Caco-2 (cell line): ENCODE data around the gene PATJ. TPM values are rescaled to one million over a fixed set of nuclear protein-coding genes. Genes with fewer than 3 reads are reported as not detected.

Experiments
- BruUV-seq: library from RNA; stranded (reverse); fragments of 400-500 nt; replicated peaks from 2 replicates; lab custom pipeline; 2021; lab: Mats Ljungman, UMichigan
- CTCF ChIA-PET: fragments of 300-600 bp; sonication (Branson Sonifier 250); formaldehyde crosslinking; loops from one replicate; lab custom pipeline; 2022; ENCODE audit warnings: antibody characterized with exemption; lab: Charles Lee
- POLR2A ChIA-PET: fragments of 300-600 bp; sonication (Branson Sonifier 250); formaldehyde crosslinking; loops from one replicate; lab custom pipeline; 2022; ENCODE audit warnings: antibody characterized with exemption; lab: Charles Lee
- DNase-seq, 2 experiments: peaks; one replicate each; pipeline versions ENCODE4 v3.0.0 to v3.0.0-alpha.2; 2020 to 2022
- H3K27me3 ChIP-seq: replicated peaks from 2 replicates; pipeline ENCODE4 v1.6.0; 2011; ENCODE audit warnings: low read length; ENCODE audit not compliant: control insufficient read depth, insufficient read depth
- H3K36me3 ChIP-seq: 2 replicates; pipeline ENCODE4 v1.5.1; 2011; ENCODE audit warnings: low read length; ENCODE audit not compliant: control insufficient read depth, insufficient read depth
- H3K4me1 ChIP-seq: fragments of 250-450 bp; sonication (Bioruptor Pico); 2 replicates; pipeline ENCODE4 v1.5.1; 2020; ENCODE audit warnings: mild to moderate bottlenecking
- H3K4me3 ChIP-seq: 2 replicates; pipeline ENCODE4 v1.5.1; 2011; ENCODE audit warnings: low read depth, mild to moderate bottlenecking, control low read depth, low read length
- H3K9me3 ChIP-seq: fragments of 250-450 bp; sonication (Bioruptor Pico); 2 replicates; pipeline ENCODE4 v1.5.1; 2020; ENCODE audit warnings: mild to moderate bottlenecking, moderate library complexity
- H3K27ac Mint-ChIP-seq: one replicate; pipeline ENCODE4 v1.8.0; 2022; ENCODE audit warnings: mixed read lengths; ENCODE audit not compliant: unreplicated experiment
- H3K27me3 Mint-ChIP-seq: one replicate; pipeline ENCODE4 v1.8.0; 2022; ENCODE audit warnings: mixed read lengths; ENCODE audit not compliant: insufficient read depth, unreplicated experiment
- H3K36me3 Mint-ChIP-seq: one replicate; pipeline ENCODE4 v1.8.0; 2022; ENCODE audit warnings: mild to moderate bottlenecking, mixed read lengths; ENCODE audit not compliant: insufficient read depth, unreplicated experiment
- H3K4me1 Mint-ChIP-seq: one replicate; pipeline ENCODE4 v1.8.0; 2022; ENCODE audit warnings: low read depth, mixed read lengths; ENCODE audit not compliant: unreplicated experiment
- H3K4me3 Mint-ChIP-seq: one replicate; pipeline ENCODE4 v1.8.0; 2022; ENCODE audit warnings: mild to moderate bottlenecking, moderate library complexity, mixed read lengths; ENCODE audit not compliant: unreplicated experiment
- H3K9me3 Mint-ChIP-seq: one replicate; pipeline ENCODE4 v1.8.0; 2022; ENCODE audit warnings: mixed read lengths; ENCODE audit not compliant: unreplicated experiment
- CTCF ChIP-seq, 2 experiments: fragments of 200-600 bp in 1 of 2; IDR thresholded peaks; 1 replicate in 1 of 2; 2 replicates in 1 of 2; pipeline versions ENCODE4 v1.5.1 to v1.8.0; 2011 to 2022; ENCODE audit warnings: antibody characterized with exemption in 1 of 2, control low read depth in 1 of 2, inconsistent platforms in 1 of 2, low read depth in 1 of 2, low read length in 1 of 2, mild to moderate bottlenecking in 1 of 2, moderate library complexity in 1 of 2; ENCODE audit not compliant: insufficient read depth in 1 of 2, severe bottlenecking in 1 of 2, unreplicated experiment in 1 of 2
- intact Hi-C: fragments of 100-400 bp; cut with micrococcal nuclease; formaldehyde crosslinking; loops from one replicate; pipeline ENCODE4 v1.10.0; 2022; ENCODE audit not compliant: unreplicated experiment
- total RNA-seq: library from RNA; stranded (reverse); gene quantifications from 2 replicates; pipeline ENCODE4 v1.2.3, GENCODE V29; 2022

PATJ gene
- total RNA-seq, 1 experiment from 2014 or later = 31.6 TPM

DNA sequence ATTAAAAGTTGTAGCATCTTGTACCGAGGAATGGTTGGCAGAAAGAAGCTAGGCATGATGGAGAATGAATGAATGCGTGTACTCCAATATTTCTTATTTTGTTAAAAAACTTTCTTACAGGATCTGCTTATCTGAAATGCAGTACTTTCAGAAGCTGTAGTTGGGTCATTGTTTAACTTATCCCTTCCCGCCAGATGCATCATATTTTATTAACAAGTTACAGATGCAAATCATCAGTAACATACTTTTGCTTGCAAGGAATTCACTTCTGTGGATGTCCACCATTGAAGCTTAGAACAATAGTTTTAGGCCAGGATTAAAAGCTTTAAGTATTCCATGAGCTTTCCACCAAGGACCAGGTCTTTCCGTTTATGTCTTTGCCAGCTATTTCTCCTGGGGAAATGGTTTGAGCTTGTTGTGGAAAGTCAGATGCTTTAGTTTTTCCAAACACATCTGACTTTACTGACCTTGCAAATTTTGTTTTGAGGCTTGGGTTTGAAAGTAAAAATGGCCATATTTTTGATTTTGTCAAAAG lies 65.4 kb downstream of the PATJ start:
- no peaks in the 10 kb centered on the region for H3K27me3 ChIP-seq
- H3K27ac Mint-ChIP-seq = no peak overlapping the region
- intact Hi-C loops = no loop called here
- no peaks in the 10 kb centered on the region for H3K27me3 Mint-ChIP-seq
- no peak for DNase-seq
- POLR2A ChIA-PET = no interaction called here
- H3K4me3 ChIP-seq = no peak overlapping the region
- H3K9me3 Mint-ChIP-seq = no peaks in the 10 kb centered on the region
- TF ChIP-seq CTCF (IDR thresholded peaks at IDR 0.05; ENCODE audit: insufficient read depth in 1 of 2, low read depth in 1 of 2, low read length in 1 of 2, severe bottlenecking in 1 of 2, unreplicated experiment in 1 of 2) = no peak
- H3K9me3 ChIP-seq = no peaks in the 10 kb centered on the region
- no TSS peak for BruUV-seq
- H3K4me1 Mint-ChIP-seq = no peaks in the 10 kb centered on the region
- no peaks in the 10 kb centered on the region for H3K36me3 ChIP-seq
- no peaks in the 10 kb centered on the region for H3K4me1 ChIP-seq
- no peak overlapping the region for H3K4me3 Mint-ChIP-seq
- peaks cover 22% of the 10 kb centered on the region for H3K36me3 Mint-ChIP-seq
- CTCF ChIA-PET = no interaction called here

DNA sequence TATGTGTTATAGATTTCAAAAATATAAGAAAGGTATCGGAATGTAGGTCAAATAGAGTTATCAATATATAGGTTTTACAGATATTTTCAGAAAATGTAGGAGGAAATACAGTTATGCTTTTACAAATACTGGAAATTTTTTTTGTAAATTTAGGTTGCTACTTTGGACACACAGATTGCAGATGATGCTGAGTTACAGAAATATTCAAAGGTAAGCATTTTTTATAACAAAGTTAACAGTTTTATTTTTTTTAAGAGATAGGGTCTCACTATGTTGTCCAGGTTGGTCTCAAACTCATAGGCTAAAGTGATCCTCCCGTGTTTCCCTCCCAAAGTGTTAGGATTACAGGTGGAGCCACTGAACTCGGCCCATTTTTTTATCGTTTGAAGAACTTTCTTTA lies 66.0 kb downstream of the PATJ start:
- no peaks in the 10 kb centered on the region for H3K36me3 ChIP-seq
- Mint-ChIP-seq H3K27me3 (no peaks in the 10 kb centered on the region), H3K4me1 (no peaks in the 10 kb centered on the region), H3K9me3 (no peaks in the 10 kb centered on the region), H3K36me3 (peaks cover 22% of the 10 kb centered on the region), H3K4me3 (no peak overlapping the region), H3K27ac (no peak overlapping the region)
- H3K4me3 ChIP-seq = no peak overlapping the region
- no peaks in the 10 kb centered on the region for H3K9me3 ChIP-seq
- intact Hi-C loops = no loop called here
- no peak for DNase-seq
- no peaks in the 10 kb centered on the region for H3K4me1 ChIP-seq
- TF ChIP-seq CTCF (IDR thresholded peaks at IDR 0.05; ENCODE audit: insufficient read depth in 1 of 2, low read depth in 1 of 2, low read length in 1 of 2, severe bottlenecking in 1 of 2, unreplicated experiment in 1 of 2) = no peak
- no peaks in the 10 kb centered on the region for H3K27me3 ChIP-seq
- ChIA-PET CTCF (no interaction called here), POLR2A (no interaction called here)
- no TSS peak for BruUV-seq

DNA sequence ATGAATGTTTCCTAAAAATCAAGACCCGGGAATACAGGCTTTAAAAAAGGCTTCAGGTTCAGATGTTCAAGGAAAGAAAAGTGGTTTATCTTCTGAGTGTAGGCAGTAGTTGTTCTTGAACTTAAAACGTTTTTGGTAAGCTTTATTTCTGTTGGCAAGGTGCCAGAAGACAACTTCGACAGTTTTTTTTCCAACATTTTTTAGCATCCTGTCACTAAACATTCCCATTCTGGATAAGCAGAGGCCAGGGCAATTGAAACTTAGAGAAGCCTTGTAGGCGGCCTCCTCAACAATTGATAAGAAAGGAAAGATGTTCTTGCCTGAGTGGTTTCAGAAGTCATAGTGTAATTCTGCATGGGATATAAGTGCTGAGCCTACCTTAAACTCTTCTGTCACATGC lies 66.7 kb downstream of the PATJ start:
- POLR2A ChIA-PET = no interaction called here
- Histone ChIP-seq H3K9me3 (no peaks in the 10 kb centered on the region), H3K4me3 (no peak overlapping the region), H3K27me3 (no peaks in the 10 kb centered on the region), H3K4me1 (no peaks in the 10 kb centered on the region), H3K36me3 (no peaks in the 10 kb centered on the region)
- Mint-ChIP-seq H3K36me3 (peaks cover 22% of the 10 kb centered on the region), H3K27me3 (no peaks in the 10 kb centered on the region), H3K9me3 (no peaks in the 10 kb centered on the region), H3K4me3 (no peak overlapping the region), H3K4me1 (no peaks in the 10 kb centered on the region), H3K27ac (no peak overlapping the region)
- TF ChIP-seq CTCF (IDR thresholded peaks at IDR 0.05; ENCODE audit: insufficient read depth in 1 of 2, low read depth in 1 of 2, low read length in 1 of 2, severe bottlenecking in 1 of 2, unreplicated experiment in 1 of 2) = no peak
- no peak for DNase-seq
- CTCF ChIA-PET = interaction anchor here (0.7 kb wide), 1 partner anchor 221 kb away, joined by 4 read pairs; no protein-coding TSS in a partner anchor
- no TSS peak for BruUV-seq
- intact Hi-C loops = no loop called here
